COLO668 (cell line): Measurements from ENCODE around the gene RNU1-1.
"Not testable (repeated sequence)": the region's sequence is repeated elsewhere in the genome, so short reads cannot be mapped to it uniquely, and the experiment has no call there.

Experiments
- DNase-seq: peaks from one replicate; lab custom pipeline; 2025; ENCODE audit not compliant: unreplicated experiment; lab: John Stamatoyannopoulos, UW

Gene RNU1-1

DNA sequence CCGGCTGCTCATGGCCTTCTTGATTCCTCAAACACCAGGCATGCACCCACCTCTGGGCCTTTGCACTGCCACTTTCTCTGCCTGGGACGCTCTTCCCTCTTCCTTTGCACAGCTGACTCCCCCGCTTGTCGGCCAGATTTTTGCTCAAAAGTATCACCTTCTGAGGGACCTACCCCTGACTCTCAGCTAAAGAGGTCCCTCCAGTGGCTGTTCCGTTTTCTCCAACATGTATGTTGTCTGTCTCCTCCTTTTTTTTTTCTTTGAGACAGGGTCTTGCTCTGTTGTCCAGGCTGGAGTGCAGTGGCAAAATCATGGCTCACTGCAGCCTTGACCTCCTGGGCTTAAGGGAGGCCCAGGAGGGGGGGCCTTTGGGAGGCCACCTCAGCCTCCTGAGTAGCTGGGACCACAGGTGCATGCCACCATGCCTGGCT, 16.6 kb downstream of the RNU1-1 start:
- not testable (repeated sequence) for DNase-seq

DNA sequence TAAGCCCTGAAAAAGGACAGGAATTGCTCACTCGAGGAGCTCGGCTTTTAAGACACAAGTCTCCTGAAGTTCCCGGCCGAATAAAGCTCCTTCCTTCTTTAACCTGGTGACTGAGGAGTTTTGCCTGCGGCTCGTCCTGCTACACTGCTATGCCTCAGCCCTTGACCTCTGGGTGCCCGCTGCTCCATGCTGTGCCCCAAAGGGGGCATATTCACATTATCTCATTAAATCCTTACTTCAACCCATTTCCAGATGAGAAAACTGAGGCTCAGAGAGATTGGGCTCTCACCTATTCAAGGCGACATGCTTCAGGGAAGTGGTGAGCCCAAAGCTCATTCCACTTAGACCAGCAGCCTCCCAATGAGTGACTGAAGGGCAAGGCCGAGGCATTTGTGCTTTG, 20.4 kb downstream of the RNU1-1 start:
- DNase-seq, result not testable (repeated sequence)

DNA sequence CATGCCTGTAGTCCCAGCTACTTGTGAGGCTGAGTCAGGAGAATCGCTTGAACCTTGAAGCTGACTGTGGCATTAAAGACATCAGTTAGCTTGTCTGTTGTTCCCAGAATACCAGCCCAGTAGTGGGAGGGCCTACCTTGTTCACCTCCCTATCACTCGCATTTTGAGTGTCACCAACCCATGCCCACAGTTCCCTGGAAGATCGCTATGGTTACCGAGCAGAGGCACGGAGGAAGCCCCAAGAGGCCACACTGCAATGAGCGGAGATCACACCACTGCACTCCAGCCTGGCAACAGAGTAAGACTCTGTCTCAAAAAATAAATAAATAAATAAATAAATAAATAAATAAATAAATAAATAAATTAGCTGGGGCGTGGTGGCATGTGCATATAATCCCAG, 21.1 kb downstream of the RNU1-1 start:
- not testable (repeated sequence) for DNase-seq

DNA sequence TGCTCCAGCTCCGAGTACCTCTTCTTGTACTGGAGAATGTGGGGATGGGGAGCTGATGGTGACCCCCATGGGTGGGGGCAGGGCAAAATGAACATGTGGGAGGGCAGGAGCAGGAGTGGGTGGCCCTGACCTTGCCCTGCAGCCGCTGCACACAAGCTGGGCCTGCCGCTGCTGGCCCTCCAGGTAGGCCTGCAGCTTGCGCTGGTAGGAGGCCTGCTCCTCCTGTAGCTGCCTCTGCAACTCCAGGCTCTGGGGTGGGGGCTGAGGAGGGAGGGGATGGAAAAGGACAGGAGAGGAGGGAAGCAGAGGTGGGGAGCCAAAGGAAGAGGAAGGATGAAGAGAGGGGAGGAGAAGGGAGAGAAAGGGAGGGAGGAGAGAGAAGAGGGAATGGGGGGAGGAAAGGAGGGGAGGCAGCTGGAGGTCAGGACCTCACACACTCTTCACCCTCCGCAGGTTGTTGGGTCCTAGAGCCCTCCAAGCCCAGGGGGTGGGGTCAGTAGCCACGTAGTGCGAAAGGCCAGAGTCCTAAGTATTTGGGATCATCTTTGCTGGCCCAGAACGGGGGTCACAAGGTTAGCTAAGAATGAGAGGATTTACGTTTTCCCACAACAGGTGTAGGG, 22.9 kb downstream of the RNU1-1 start:
- no peak for DNase-seq

DNA sequence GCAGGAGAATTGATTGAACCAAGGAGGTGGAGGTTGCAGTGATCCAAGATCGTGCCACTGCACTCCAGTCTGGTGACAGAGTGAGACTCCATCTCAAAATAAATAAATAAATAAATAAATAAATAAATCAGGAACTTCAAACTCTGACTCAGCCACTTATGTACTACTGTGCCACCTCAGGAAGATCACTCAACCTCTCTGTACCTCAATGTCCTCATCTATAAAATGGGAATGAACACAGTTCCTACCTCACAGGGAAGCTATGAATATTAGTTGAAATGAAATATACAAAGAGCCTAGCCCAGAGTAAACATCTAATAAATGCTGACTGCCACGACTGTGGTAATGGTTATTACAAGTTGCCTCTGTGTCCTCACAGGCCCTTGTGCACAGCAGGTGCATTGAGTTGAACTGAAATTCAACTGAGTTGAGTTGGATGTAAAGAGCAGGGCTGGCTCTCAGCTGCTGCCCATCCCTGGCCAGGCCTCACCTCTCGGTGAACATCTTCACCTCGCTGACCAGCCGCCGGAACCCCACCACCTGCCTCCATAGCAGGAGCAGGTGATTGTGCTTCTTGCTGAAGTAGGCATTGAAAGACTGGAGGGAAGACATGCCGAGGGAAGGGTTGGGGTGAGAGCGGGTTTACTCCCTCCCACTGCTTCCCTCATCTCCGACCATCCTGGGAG, 24.7 kb downstream of the RNU1-1 start:
- DNase-seq, result not testable (repeated sequence)

DNA sequence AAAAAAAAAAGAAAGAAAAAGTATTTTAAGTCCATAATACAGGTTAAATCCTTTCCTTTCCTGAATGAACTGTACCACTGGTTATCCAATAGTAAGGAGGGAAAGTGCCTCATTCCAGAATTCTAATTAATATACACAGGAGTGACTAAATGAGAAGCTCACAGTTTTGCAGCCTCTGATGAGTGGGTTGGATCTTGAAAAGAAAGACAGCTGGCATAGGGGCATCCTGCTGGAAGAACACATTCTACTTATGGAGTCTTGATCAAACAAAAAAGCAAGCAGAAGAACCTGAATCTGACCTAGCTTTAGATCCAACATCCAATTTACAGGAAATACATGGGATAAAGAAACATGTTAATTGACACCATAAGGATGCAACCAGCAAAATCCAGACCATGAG, 27.1 kb downstream of the RNU1-1 start:
- not testable (repeated sequence) for DNase-seq

DNA sequence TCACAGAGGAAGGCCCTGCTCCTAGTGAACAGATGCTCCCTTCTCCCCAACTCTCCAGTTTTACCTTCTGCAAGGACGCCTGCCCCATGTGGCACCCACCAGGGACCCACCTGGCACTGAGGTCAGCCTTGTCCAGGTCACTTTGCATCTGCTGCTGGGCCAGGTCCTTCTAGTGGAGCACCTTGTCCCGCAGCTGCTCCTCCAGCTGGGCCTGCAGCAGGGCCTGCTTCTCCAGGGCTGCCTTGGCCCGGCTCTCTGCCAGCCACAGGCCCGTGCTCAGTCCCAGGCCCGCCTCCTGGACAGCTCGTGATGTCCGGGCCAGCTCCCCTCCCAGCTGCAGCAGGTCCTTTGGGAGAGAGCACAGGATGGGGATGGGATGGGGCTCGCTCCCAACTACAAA, 27.8 kb downstream of the RNU1-1 start:
- DNase-seq, result not testable (repeated sequence)

DNA sequence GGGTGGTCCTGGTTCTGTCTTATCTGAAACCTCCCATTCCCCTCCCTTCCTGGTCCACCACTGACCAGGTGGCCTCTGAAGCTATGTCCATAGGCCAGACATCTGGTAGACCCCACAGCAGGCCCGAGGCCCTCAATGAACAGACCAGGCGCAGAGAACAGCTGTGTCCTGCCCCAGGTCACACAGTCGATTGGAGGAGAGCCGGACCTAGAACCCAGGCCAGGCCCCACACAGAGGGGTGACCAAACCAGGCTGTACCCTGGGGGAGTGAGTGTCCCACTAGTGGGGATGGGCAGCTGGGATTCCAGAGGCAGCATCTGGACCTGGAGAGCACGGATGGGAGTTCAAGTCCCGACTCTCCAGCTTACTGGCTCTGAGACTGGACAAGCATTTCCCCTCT, 29.2 kb downstream of the RNU1-1 start:
- DNase-seq, result no peak

DNA sequence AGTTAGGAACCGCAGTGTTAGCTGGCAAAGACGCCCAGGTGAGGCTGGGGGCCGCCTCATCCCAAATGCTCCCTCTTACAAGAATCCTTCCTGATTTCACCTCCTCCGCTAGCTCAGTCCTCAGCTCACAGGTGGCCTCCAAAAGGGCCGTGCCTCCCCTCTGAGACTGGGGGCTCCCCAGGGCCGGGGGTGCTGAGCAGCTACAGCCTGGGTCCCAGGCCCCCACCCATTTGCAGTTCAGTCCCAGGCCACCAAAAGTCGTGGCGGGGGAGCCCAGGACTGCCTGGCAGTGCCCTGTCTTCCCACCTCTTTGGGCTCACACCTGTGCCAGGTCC, 29.6 kb downstream of the RNU1-1 start:
- DNase-seq, result no peak

DNA sequence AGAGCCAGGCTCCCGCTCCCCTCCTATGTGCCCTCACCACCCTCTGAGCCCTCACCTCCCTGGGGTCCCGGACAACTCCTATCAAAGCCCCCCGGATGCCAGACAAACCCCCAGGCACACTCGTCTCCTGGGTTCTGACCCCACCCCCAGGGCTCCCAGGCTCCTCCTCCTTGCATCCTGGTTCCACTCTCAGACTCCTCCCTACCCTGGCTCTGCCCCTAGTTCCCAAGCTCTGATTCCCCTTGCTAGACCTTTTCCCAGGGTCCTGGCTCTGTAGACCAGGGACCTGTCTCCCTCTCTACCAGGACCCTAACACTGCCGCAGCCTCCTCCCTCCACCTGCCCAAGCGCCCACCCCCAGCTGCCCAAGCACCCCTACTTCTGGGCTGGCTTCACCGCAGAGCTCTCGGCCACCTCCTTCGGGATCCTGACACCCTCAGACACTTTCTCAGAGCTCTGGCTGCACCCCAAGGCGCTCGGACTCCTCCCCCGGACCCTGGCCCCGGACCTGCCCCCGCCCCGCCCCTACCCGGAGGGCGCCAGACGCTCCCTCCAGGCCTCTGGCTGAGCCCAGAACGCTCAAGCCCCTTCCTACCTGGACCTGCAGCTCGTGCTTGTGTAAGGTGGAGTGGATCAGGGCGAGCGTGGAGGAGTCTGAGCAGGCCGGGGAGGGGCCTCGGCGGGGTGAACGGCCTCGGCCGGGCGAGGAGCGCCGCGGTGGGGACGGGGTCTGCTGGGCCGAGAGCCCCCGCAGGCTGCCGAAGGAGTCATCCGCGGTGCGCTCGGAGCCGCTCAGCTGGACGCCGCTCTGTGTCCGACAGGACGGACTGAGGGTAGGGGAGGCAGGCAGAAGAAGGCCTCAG, 30.2 kb downstream of the RNU1-1 start:
- not testable (repeated sequence) for DNase-seq

DNA sequence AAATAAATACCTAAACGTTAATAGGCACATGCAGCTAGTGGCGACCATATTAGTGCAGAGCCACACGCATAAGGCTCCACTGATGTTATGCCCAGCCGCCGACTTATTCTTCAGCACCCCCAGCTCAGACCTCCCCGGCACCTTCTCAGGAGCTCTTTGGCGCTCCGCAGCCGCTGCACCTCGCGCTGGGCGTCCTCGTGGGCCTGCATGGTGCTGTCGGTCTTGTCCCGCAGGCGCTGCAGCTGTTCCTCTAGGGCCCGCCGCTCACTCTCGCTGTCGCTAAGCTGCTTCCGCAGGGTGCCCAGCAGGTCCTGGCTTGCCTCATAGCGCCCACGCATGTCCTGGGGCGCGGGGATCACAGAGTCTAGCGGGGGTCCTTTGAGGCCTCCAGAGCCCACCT, 30.9 kb downstream of the RNU1-1 start:
- not testable (repeated sequence) for DNase-seq

DNA sequence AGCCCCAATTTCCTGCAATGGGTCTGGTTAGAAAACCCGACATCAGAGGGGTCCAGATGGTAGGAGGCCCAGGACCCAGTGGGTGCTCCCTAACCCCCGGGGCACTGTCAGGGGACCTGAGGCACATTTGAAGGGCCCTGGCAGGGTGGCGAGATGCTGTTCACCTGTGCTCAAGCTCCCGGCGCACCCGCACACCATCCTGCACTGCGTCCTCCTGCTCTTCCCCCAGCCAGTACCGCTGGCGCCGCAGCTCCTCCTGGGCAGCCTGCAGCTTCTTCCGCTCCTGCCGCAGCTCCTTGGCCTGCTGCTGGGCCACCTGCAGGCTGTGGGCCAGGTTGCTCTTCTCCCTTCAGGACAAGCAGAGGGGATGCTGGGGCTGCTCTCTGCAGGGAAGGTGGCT, 36.0 kb downstream of the RNU1-1 start:
- no peak for DNase-seq

DNA sequence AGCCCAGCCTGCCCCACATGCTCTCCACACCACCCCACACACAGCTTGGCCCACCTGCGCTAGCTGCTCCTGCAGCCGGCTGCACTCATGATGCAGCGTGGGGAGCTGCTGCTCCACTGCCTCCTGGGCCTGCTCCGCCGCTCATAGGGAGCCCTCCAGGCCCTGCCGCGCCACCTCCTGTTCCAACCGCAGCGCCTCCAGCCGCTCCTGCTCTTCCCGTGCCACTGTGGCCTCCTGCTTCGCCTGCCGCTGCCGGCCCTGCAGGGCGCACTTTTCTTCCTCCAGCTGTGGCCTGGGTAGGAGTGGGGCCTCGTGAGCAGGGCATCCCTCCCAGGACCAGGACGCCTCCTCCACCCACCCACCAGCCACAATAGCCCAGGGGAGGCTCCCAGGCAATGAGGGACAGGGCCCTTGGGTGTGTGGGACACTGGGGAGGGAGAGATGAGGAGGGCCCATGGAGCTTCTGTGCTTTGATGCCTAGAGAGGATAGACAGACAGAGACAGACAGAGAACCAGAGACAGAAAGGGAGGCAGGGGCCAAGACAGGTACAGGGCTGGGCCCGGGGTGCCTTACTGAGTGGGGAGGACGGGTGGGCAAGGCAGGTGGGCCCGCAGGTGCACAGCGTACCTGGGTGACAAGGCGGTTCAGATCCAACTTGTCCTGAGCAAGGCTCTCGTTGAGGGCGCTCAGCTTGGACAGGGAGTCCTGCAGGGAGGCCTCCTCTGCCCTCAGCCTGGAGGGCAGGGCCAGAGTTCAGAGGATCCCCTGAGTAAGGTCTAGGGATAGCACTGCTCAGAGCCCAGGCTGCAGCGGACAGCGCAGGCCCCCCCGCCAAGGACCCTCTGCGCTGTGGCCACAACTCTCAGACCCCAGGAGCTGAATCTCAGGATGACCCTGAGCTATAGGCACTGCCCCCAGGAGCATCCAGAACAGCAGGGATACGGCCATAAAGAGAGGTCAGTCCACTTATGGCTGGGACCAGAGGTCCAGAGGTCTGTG, 38.0 kb downstream of the RNU1-1 start:
- DNase-seq, result not testable (repeated sequence)

DNA sequence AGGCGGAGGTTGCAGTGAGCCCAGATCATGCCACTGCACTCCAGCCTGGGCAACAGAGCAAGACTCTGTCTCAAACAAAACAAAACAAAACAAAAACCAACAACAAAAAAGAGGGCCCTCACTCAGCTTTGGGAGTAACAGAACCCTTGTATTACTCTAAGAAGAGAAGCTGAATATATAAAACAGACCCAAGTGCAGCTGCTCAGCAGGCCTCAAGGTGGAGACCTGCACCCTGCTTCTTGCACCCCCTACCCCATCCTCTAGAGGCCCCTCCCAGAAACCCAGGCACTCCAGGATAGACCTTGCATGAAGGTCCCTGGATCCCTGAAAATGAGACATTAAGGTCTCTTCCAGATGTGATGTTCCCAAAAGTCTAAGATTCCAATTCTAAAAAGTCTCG, 39.2 kb downstream of the RNU1-1 start:
- not testable (repeated sequence) for DNase-seq

DNA sequence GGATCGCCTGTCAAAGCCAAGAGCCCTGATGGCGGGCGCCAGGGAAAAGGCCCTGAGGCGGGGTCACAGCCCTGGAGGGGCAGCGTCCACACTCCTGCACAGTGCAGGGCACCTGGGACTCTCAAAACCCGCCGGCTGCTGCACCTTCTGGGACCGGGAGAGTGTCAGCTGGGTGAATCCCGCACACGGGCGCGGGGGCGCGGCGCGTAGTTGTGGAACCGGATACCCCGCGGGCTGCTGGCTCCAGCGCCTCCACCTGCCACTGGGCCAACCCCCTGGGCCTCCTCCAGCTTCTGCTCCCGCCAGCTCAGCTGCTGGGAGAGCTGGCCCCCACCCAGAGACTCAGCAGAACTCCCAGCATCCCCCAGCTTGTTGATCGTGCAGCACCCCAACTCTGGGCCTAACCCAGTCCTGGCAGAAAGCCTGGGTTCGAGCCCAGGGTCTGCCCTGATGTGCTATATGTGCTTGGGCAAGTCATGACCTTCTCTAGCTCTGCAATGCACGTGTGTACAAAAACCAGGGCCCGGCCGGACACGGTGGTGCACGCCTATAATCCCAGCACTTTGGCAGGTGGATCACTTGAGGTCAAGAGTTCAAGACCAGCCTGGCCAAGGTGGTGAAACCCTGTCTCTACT, 39.8 kb downstream of the RNU1-1 start:
- no peak for DNase-seq

DNA sequence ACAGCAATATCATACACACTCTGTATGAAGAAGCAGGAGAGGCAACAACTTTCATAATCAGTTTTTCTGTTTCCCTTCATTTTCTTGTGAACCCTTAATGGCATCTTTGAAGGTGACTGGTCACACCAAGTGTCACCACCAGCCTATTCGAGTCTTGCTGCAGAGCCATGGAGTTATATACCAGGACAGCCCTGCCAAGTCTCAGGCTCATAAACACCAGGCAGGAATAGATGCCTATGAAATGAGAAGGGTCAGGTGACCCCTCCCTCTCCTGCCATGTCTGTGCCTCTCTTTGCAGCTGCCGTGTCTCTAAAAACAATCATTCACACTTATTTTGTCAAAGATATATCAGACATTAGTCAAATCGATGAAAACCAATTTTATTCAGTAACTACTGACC, 45.5 kb downstream of the RNU1-1 start:
- no peak for DNase-seq

DNA sequence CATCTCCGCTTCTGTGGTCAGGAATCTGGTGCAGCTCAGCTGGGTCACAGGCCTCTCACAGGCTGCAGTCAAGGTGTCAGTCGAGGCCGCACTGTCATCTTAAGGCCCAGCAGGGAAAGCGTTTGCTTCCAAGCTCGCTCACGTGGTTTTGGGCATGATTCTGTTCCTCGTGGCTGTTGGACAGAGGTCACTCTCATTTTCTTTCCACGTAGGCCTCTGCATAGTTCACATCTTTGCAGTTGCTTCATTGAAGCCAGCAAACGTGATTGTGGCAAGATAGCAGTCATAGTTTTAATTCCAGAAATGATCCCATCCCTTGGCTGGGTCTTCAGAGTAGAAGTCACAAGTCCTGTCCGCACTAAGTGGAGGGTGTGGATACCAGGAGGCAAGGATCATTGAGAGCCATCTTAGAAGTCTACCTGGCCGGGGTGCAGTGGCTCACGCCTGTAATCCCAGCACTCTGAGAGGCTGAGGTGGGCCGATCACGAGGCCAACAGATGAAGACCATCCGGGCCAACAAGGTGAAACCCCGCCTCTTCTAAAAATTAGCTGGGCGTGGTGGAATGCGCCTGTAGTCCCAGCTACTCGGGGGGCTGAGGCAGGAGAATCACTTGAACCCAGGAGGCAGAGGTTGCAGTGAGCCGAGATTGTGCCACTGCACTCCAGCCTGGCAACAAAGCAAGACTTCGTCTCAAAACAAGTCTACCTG, 49.0 kb downstream of the RNU1-1 start:
- DNase-seq, result no peak
